PFSK-1 (cell line): ENCODE measurements around the gene JPH4.

ENCODE experiments used
- FOXP2 ChIP-seq: optimal IDR thresholded peaks from 2 replicates; pipeline ENCODE3; 2011; ENCODE audit warnings: borderline replicate concordance, control low read depth, inconsistent platforms; ENCODE audit not compliant: insufficient read depth; ENCODE audit errors: extremely low read length, extremely low read depth
- POLR2AphosphoS5 ChIP-seq: IDR thresholded peaks from 2 replicates; pipeline ENCODE4 v1.6.1; 2012; ENCODE audit warnings: low read depth, mild to moderate bottlenecking, control low read depth, low read length, moderate library complexity
- REST ChIP-seq, 2 experiments: IDR thresholded peaks; 2 replicates each; pipeline versions ENCODE4 v1.6.1 to v1.8.0; 2011 to 2012; ENCODE audit warnings: low read depth in 2 of 2, low read length in 2 of 2, control low read depth in 1 of 2, inconsistent platforms in 1 of 2, mild to moderate bottlenecking in 1 of 2, moderate library complexity in 1 of 2; ENCODE audit not compliant: insufficient read depth in 1 of 2
- SIN3A ChIP-seq: IDR thresholded peaks from 2 replicates; pipeline ENCODE4 v1.6.1; 2012; ENCODE audit warnings: mild to moderate bottlenecking, low read length, moderate library complexity, borderline replicate concordance; ENCODE audit not compliant: insufficient read depth
- TAF1 ChIP-seq: IDR thresholded peaks from 2 replicates; pipeline ENCODE4 v1.6.1; 2012; ENCODE audit warnings: low read length, control low read depth, borderline replicate concordance; ENCODE audit not compliant: insufficient read depth

JPH4 gene

GRCh38 chr14:23557946-23558345 is 20.6 kb downstream of the JPH4 start:
- TF ChIP-seq POLR2AphosphoS5 (no peak), FOXP2 (no peak), REST (IDR thresholded peaks at IDR 0.05; ENCODE audit: insufficient read depth in 1 of 2, low read depth in 2 of 2, low read length in 2 of 2) (no peak), SIN3A (no peak), TAF1 (no peak)

GRCh38 chr14:23557521-23557920 is 21.1 kb downstream of the JPH4 start:
- TF ChIP-seq FOXP2 (no peak), REST (IDR thresholded peaks at IDR 0.05; ENCODE audit: insufficient read depth in 1 of 2, low read depth in 2 of 2, low read length in 2 of 2) (no peak)

GRCh38 chr14:23556700-23557440 is 21.7 kb downstream of the JPH4 start:
- TF ChIP-seq SIN3A (no peak), POLR2AphosphoS5 (no peak), FOXP2 (no peak), REST (IDR thresholded peaks at IDR 0.05; ENCODE audit: insufficient read depth in 1 of 2, low read depth in 2 of 2, low read length in 2 of 2) (no peak), TAF1 (no peak)

- TF ChIP-seq FOXP2 (no peak), TAF1 (peak; percentile 53; the same call in 1 of the 2 replicates), SIN3A (0 out of 2 replicates have a peak, but pooled peaks have one; percentile 36), REST (IDR thresholded peaks at IDR 0.05; ENCODE audit: insufficient read depth in 1 of 2, low read depth in 2 of 2, low read length in 2 of 2) (no peak), POLR2AphosphoS5 (no peak; the same call in 1 of the 2 replicates)
Measured at GRCh38 chr14:23555882-23556699, 22.5 kb downstream of the JPH4 start, which contains the start of gene THTPA. TSS of gene THTPA (plus strand) at chr14:23556271. CDS start at chr14:23556758, 487 bp downstream.
